MG63 (cell line): ENCODE measurements around the gene MACROD1. TPM values are rescaled to one million over a fixed set of nuclear protein-coding genes. Genes with fewer than 3 reads are reported as not detected.

Source experiments
- DNase-seq: peaks from one replicate; pipeline ENCODE4 v3.0.0-alpha.2; 2020
- H3K27me3 ChIP-seq: fragments of 250-450 bp; sonication (Bioruptor Pico); 2 replicates; pipeline ENCODE4 v1.5.1; 2020; ENCODE audit warnings: mild to moderate bottlenecking, moderate library complexity
- H3K36me3 ChIP-seq: fragments of 250-450 bp; sonication (Bioruptor Pico); 2 replicates; pipeline ENCODE4 v1.5.1; 2020; ENCODE audit warnings: mild to moderate bottlenecking, moderate library complexity
- H3K4me3 ChIP-seq: fragments of 250-450 bp; sonication (Bioruptor Pico); 2 replicates; pipeline ENCODE4 v1.5.1; 2020; ENCODE audit warnings: mild to moderate bottlenecking, moderate library complexity
- H3K9me3 ChIP-seq: fragments of 250-450 bp; sonication (Bioruptor Pico); 2 replicates; pipeline ENCODE4 v1.5.1; 2020; ENCODE audit warnings: mild to moderate bottlenecking, moderate library complexity
- total RNA-seq: library from RNA; depleted of rRNA; stranded (reverse); fragments of >200 nt; shearing (Covaris generic); gene quantifications from 2 replicates; pipeline ENCODE4 v1.2.3, GENCODE V29; 2014; ENCODE audit warnings: low replicate concordance

Gene MACROD1
- total RNA-seq, 1 experiment from 2014 or later = 44.1 TPM

GRCh38 chr11:64084146-64084950 is 81.6 kb downstream of the MACROD1 start:
- H3K36me3 ChIP-seq = no peaks in the 10 kb centered on the region
- no peak overlapping the region for H3K4me3 ChIP-seq
- no peaks in the 10 kb centered on the region for H3K27me3 ChIP-seq
- no peak for DNase-seq
- H3K9me3 ChIP-seq = no peaks in the 10 kb centered on the region

- Histone ChIP-seq H3K36me3 (no peaks in the 10 kb centered on the region), H3K9me3 (no peaks in the 10 kb centered on the region), H3K27me3 (no peaks in the 10 kb centered on the region), H3K4me3 (no peak overlapping the region)
- no peak for DNase-seq
Observed at GRCh38 chr11:64083398-64084080, 82.4 kb downstream of the MACROD1 start.

GRCh38 chr11:64081745-64082442 is 84.0 kb downstream of the MACROD1 start:
- no peaks in the 10 kb centered on the region for H3K27me3 ChIP-seq
- no peaks in the 10 kb centered on the region for H3K9me3 ChIP-seq
- no peaks in the 10 kb centered on the region for H3K36me3 ChIP-seq
- no peak overlapping the region for H3K4me3 ChIP-seq
- no peak for DNase-seq

GRCh38 chr11:64080390-64080789 is 85.5 kb downstream of the MACROD1 start:
- DNase-seq = no peak
- Histone ChIP-seq H3K27me3 (no peaks in the 10 kb centered on the region), H3K36me3 (no peaks in the 10 kb centered on the region), H3K4me3 (no peak overlapping the region), H3K9me3 (no peaks in the 10 kb centered on the region)

GRCh38 chr11:64078905-64079304 is 87.0 kb downstream of the MACROD1 start:
- Histone ChIP-seq H3K4me3 (no peak overlapping the region), H3K9me3 (no peaks in the 10 kb centered on the region), H3K27me3 (no peaks in the 10 kb centered on the region), H3K36me3 (no peaks in the 10 kb centered on the region)
- no peak for DNase-seq

- Histone ChIP-seq H3K36me3 (no peaks in the 10 kb centered on the region), H3K27me3 (no peaks in the 10 kb centered on the region), H3K9me3 (no peaks in the 10 kb centered on the region), H3K4me3 (no peak overlapping the region)
- DNase-seq = no peak
Observed at GRCh38 chr11:64078284-64078683, 87.6 kb downstream of the MACROD1 start.

GRCh38 chr11:64077607-64078006 is 88.3 kb downstream of the MACROD1 start:
- DNase-seq = no peak
- no peaks in the 10 kb centered on the region for H3K36me3 ChIP-seq
- no peak overlapping the region for H3K4me3 ChIP-seq
- no peaks in the 10 kb centered on the region for H3K9me3 ChIP-seq
- no peaks in the 10 kb centered on the region for H3K27me3 ChIP-seq

- no peak for DNase-seq
- no peaks in the 10 kb centered on the region for H3K36me3 ChIP-seq
Observed at GRCh38 chr11:64076758-64077157, 89.2 kb downstream of the MACROD1 start.

GRCh38 chr11:64074239-64074638 is 91.7 kb downstream of the MACROD1 start:
- no peak for DNase-seq
- Histone ChIP-seq H3K36me3 (no peaks in the 10 kb centered on the region), H3K4me3 (no peak overlapping the region), H3K9me3 (no peaks in the 10 kb centered on the region), H3K27me3 (no peaks in the 10 kb centered on the region)

More at GRCh38 chr11:64076758-64077157, 89.2 kb downstream of the MACROD1 start:
- no peaks in the 10 kb centered on the region for H3K9me3 ChIP-seq
- no peaks in the 10 kb centered on the region for H3K27me3 ChIP-seq
- no peak overlapping the region for H3K4me3 ChIP-seq

GRCh38 chr11:64073542-64073941 is 92.4 kb downstream of the MACROD1 start:
- H3K4me3 ChIP-seq = no peak overlapping the region
- no peaks in the 10 kb centered on the region for H3K9me3 ChIP-seq
- no peaks in the 10 kb centered on the region for H3K36me3 ChIP-seq
- H3K27me3 ChIP-seq = no peaks in the 10 kb centered on the region
- no peak for DNase-seq

GRCh38 chr11:64072871-64073270 is 93.0 kb downstream of the MACROD1 start:
- DNase-seq = no peak
- Histone ChIP-seq H3K36me3 (no peaks in the 10 kb centered on the region), H3K4me3 (no peak overlapping the region), H3K9me3 (no peaks in the 10 kb centered on the region), H3K27me3 (no peaks in the 10 kb centered on the region)

- no peak for DNase-seq
- H3K27me3 ChIP-seq = no peaks in the 10 kb centered on the region
- H3K4me3 ChIP-seq = no peak overlapping the region
- no peaks in the 10 kb centered on the region for H3K9me3 ChIP-seq
- H3K36me3 ChIP-seq = no peaks in the 10 kb centered on the region
Observed at GRCh38 chr11:64072403-64072802, 93.5 kb downstream of the MACROD1 start.

GRCh38 chr11:64071849-64072248 is 94.1 kb downstream of the MACROD1 start:
- H3K4me3 ChIP-seq = no peak overlapping the region
- no peaks in the 10 kb centered on the region for H3K36me3 ChIP-seq
- no peak for DNase-seq
- no peaks in the 10 kb centered on the region for H3K27me3 ChIP-seq
- H3K9me3 ChIP-seq = no peaks in the 10 kb centered on the region

- no peak for DNase-seq
- no peaks in the 10 kb centered on the region for H3K36me3 ChIP-seq
- no peak overlapping the region for H3K4me3 ChIP-seq
- no peaks in the 10 kb centered on the region for H3K27me3 ChIP-seq
- H3K9me3 ChIP-seq = no peaks in the 10 kb centered on the region
Observed at GRCh38 chr11:64070314-64070681, 95.6 kb downstream of the MACROD1 start.

- DNase-seq = no peak
- Histone ChIP-seq H3K27me3 (no peaks in the 10 kb centered on the region), H3K36me3 (no peaks in the 10 kb centered on the region), H3K4me3 (no peak overlapping the region), H3K9me3 (no peaks in the 10 kb centered on the region)
Observed at GRCh38 chr11:64069401-64070313, 96.3 kb downstream of the MACROD1 start.

- H3K36me3 ChIP-seq = no peaks in the 10 kb centered on the region
- H3K4me3 ChIP-seq = no peak overlapping the region
- H3K9me3 ChIP-seq = no peaks in the 10 kb centered on the region
- DNase-seq = no peak
- H3K27me3 ChIP-seq = no peaks in the 10 kb centered on the region
Observed at GRCh38 chr11:64068705-64069400, 97.1 kb downstream of the MACROD1 start.
